Body of pancreas (tissue), 4 donors: ENCODE measurements around the gene CWF19L1.

ENCODE experiments used
- POLR2A ChIP-seq, 3 donors: fragments of 450-650 bp; IDR thresholded peaks; one replicate each; pipeline ENCODE4 v1.6.1; 2016; ENCODE audit warnings: antibody characterized with exemption in 3 of 3, mild to moderate bottlenecking in 2 of 3
- TF ChIP-seq, protein P1 (sequence below), 7 experiments: fragments of 450-650 bp in 4 of 7; fragments of 200-600 bp in 3 of 7; sonication (generic) in 3 of 7; IDR thresholded peaks; one replicate each; pipeline ENCODE4 v1.5.1; 2016 to 2019; ENCODE audit warnings: antibody characterized with exemption in 7 of 7

GRCh38 chr10:100222529-100222928, 44.9 kb downstream of the CWF19L1 start:
- TF ChIP-seq, protein P1, sequence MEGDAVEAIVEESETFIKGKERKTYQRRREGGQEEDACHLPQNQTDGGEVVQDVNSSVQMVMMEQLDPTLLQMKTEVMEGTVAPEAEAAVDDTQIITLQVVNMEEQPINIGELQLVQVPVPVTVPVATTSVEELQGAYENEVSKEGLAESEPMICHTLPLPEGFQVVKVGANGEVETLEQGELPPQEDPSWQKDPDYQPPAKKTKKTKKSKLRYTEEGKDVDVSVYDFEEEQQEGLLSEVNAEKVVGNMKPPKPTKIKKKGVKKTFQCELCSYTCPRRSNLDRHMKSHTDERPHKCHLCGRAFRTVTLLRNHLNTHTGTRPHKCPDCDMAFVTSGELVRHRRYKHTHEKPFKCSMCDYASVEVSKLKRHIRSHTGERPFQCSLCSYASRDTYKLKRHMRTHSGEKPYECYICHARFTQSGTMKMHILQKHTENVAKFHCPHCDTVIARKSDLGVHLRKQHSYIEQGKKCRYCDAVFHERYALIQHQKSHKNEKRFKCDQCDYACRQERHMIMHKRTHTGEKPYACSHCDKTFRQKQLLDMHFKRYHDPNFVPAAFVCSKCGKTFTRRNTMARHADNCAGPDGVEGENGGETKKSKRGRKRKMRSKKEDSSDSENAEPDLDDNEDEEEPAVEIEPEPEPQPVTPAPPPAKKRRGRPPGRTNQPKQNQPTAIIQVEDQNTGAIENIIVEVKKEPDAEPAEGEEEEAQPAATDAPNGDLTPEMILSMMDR (IDR thresholded peaks at IDR 0.05), result no peak
- no peak for TF ChIP-seq POLR2A (IDR thresholded peaks at IDR 0.05)
